Right ventricle myocardium inferior (tissue), 1 donor: Measurements from ENCODE around the gene FLNC. TPM values are rescaled to one million over a fixed set of nuclear protein-coding genes. Genes with fewer than 3 reads are reported as not detected.
A peak's percentile ranks its signal among the peaks of the same experiment; 100 is the strongest.

Source experiments
- ATAC-seq: fragments of 200-7000 bp; cut with Tn5 transposase; one replicate; pipeline ENCODE4 v1.9.1; 2020; ENCODE audit warnings: mild to moderate bottlenecking, moderate library complexity
- DNase-seq: peaks from one replicate; pipeline ENCODE4 v3.0.0; 2021; ENCODE audit errors: missing footprints
- intact Hi-C: fragments of 100-400 bp; cut with DNase I; formaldehyde crosslinking; loops from one replicate; pipeline ENCODE4 v1.11.0; 2022
- total RNA-seq: library from RNA; stranded (reverse); fragmentation: NEBNext Ultra II Directional; extraction: Animal tissue kit (Norgen Biotek cat#: 25700); gene quantifications from one replicate; pipeline ENCODE4 v1.2.1, GENCODE V29; 2021
- donor health status: DM: no; HTN: yes; CAD: no; lungs with severe emphysema.

FLNC gene
- total RNA-seq, 1 donor from 2014 or later = 905 TPM

GRCh38 chr7:128880791-128881457 is 50.7 kb downstream of the FLNC start:
- intact Hi-C loops = loop anchor here (5.0 kb wide), 3 partner anchors 89 to 404 kb away; partner anchors contain the start of genes CCDC136 and METTL2B
- DNase-seq (peak; percentile 27), ATAC-seq (no peak)

- no peak for ATAC-seq
- peak; percentile 22 for DNase-seq
- intact Hi-C loops = loop anchor here (5.0 kb wide), 3 partner anchors 89 to 404 kb away; partner anchors contain the start of genes CCDC136 and METTL2B
Observed at GRCh38 chr7:128881458-128882125, 51.4 kb downstream of the FLNC start.

DNA sequence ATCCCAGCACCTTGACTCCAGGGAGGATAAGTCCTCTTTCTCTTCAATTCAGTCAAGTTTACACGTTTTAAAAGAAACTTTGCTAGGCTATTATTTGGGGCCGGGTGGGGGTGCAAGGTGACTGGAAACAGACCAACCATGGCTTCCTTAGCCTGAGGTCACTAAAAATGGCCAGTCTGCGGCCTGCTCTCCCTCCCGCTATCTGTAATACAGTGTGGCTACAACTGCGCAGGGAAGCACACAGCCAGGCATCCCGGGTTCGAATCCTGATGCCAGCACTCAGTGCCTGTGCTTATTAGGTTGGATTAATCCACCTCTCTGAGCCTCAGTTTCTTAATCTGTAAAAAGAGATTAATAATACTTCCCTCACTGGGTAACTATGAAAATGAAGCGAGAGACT is 51.9 kb downstream of the FLNC start:
- ATAC-seq (no peak), DNase-seq (peak; percentile 16)
- intact Hi-C loops = loop anchor here (5.0 kb wide), 3 partner anchors 90 to 405 kb away; partner anchors contain the start of genes CCDC136 and METTL2B

GRCh38 chr7:128883622-128884448 is 53.6 kb downstream of the FLNC start:
- ATAC-seq = peak; percentile 51
- peak; percentile 91 for DNase-seq
- intact Hi-C loops = loop anchor here (5.0 kb wide), 3 partner anchors 92 to 407 kb away; partner anchors contain the start of genes CCDC136 and METTL2B

DNA sequence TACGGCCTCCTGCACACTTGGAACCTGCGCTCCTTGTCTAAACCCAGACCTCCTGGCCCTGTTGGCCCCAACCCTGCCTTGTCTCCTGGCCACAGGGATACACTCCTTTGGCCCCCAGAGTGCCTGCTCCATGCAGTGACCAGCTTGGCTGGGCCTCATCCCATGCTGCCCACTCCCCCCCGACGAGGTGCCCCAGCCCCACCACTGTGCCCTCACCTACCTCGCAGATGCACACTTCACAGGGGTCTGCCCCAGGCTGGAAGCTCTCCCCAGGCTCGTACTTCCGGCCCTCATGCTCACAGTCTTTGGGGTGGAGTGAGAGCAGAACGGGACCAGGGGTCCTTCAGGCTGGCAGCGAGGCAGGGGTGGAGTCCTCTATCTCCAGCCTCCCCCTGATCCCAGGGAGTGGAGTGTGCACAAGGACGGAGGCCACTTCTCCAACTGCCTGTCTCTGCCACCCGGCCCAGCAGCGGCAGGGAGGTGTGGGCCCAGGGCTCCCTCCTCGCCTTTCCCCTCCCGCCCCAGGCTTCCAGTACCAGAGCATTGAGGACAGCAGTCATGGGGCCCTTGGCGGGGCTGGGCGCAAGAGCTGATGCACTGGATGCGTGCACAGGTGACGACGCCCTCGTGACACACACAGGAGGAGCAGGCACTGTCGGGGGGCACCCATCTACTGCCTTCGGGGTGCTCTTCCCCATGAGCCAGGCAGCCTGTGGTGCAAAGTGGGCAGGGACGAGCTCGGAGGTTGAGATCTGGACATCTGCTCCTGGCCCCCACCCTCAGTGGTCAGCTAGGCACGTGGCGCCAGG is 54.6 kb downstream of the FLNC start:
- ATAC-seq (no peak), DNase-seq (peak; percentile 45)
- intact Hi-C loops = loop anchor here (5.0 kb wide), 3 partner anchors 92 to 407 kb away; partner anchors contain the start of genes CCDC136 and METTL2B

- intact Hi-C loops = no loop called here
- DNase-seq = peak; percentile 11
- ATAC-seq = no peak
Observed at GRCh38 chr7:128885370-128886187, 55.4 kb downstream of the FLNC start.

- DNase-seq = peak; percentile 7
- ATAC-seq = no peak
- intact Hi-C loops = no loop called here
Observed at GRCh38 chr7:128886391-128887168, 56.4 kb downstream of the FLNC start.

DNA sequence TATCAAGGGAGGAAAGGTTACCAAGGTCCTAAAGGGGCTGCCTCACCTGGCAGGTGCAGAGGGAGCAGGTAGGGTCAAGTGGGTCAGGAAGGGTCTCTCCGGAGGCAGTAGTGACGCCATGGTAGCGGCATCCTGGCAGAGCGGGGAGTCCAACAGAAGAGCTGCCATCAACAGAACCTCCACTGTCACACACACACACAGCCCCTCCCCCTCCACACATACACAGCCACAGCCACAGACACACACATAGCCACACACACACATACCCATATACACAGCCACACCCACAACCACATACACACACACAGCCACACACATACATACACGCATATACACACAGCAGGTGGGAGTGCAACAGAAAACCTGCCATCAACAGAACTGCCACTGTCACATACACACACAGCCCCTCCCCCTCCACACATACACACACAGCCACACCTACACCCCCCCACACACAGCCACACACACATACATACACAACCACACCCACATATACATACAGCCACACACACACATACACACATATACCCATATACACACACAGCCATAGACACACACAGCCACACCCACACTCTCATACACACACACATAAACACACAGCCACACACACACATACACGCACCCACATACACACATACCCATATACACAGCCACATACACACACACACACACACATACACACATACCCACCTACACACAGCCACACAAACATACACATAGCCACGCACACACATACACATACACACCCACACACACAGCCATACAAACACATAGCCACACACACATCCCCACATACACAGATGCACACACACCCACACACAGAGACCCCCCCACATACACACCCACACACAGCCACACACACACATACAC is 57.2 kb downstream of the FLNC start:
- DNase-seq (peak; percentile 7), ATAC-seq (no peak)
- intact Hi-C loops = no loop called here

DNA sequence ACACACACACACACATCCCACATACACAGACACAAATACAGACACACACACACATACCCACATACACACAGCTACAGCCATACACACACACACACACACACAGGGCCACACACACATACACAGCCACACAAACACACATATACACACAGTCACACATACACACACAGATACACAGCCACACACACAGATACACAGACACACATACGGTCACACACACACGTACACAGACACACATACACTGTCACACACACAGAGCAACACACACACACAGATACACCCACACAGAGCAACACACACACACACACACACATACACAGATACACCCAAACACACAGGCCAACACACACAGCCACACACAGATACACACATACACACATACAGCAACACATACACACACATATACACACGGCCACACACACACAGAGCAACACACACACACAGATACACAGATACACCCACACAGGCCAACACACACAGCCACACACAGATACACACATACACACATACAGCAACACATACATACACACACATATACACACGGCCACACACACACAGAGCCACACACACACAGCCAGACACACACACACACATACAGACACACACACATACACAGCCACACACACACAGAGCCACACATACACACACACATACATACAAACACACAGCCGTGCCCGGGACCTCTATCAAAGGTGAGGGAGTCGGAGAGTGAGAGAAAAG is 58.0 kb downstream of the FLNC start:
- no peak for ATAC-seq
- intact Hi-C loops = no loop called here
- DNase-seq = peak; percentile 22

DNA sequence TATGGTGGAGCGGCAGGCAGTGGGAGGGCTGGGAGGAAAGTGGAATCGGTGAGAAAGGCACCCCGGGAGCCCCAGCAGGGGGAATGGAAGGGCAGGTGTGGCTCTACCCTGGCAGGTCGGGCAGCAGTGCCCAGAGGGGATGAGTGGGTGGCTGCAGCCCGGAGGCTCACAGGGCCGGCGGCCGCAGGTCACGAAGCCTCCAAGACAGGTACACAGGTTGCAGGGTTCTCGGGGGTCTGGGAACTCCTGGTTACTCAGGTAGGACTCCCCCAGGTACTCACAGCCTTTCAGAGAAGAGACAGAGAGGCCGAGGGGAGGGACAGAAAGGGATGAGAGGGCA is 58.5 kb downstream of the FLNC start:
- intact Hi-C loops = no loop called here
- ATAC-seq (no peak), DNase-seq (peak; percentile 45)

DNA sequence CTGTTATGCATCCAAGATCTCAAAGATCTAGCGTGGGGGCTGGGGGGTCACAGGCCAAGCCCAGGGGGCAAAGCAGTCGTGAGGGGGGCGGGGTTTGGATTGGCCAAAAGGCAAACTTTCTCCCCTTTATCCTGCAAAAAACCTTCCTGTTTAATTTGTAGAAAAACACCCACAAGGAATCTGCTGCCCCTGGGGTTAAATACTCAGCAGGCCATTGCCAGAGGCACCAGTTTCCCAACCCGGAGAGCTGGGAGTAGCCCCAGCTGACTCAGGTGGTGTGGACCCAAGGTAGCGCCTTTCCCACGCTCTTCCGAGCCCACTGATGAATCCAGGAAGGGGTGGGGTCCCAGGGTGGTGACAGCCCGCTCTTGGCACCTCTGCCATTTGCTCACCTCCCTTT is 58.9 kb downstream of the FLNC start:
- ATAC-seq (no peak), DNase-seq (peak; percentile 16)
- intact Hi-C loops = no loop called here

GRCh38 chr7:128890306-128891109 is 60.3 kb downstream of the FLNC start:
- ATAC-seq (no peak), DNase-seq (peak; percentile 68)
- intact Hi-C loops = loop anchor here (5.0 kb wide), 1 partner anchor 302 kb away; no protein-coding TSS in a partner anchor

DNA sequence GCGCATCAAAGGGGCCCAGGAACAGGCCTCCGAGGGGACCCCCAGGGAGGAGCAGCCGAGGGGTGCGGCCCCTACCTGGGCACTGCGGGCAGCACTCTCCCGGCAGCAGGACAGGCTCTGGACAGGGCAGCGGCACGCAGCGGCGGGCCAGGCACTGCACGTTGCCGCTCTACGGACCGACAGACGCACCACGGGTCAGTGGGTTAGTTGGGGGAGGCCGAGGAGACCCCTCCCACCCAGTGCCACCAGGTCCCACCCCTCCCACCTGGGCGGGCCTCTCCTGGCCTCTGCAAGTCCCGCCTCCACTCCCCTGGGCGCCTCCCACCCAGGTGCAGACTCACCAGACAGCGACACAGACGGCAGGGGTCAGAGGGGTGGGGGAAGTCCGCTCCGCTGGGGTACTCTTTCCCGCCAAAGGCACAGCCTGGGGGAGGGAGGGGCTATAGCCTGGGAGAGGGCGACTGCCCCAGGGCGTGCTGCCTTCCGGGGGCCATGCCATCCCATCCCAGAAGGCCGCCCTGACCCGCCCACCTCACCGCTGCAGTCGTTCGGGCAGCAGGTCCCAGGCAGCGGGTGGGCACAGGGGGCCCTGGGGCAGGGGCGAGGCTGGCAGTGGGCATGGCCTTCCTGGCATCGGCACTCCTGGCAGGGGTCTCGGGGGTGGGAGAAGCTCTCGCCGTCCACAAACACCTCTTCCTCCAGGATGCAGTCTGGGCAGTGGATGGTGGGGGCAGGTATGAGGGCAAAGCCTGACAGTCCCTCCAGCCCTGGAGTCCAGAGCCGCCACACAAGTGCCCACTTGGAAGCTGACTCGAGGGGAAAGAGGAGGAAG is 61.1 kb downstream of the FLNC start:
- DNase-seq = peak; percentile 43
- no peak for ATAC-seq
- intact Hi-C loops = loop anchor here (5.0 kb wide), 1 partner anchor 301 kb away; no protein-coding TSS in a partner anchor

DNA sequence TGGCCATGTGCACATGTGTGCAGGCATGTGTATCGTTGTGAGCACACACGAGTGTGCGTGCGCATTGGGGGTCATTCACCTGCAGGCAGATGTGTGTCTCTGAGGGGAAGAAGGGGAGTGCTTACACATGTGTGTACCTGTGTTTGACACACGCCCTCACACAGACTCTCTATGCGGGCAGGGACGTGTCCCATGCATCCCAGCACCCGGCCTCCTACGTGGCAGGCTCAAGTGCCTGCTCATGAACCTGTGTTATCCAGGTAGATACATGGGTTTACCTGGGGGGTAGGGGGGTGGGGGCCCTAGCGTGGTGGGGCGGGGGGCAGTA is 61.7 kb downstream of the FLNC start:
- DNase-seq = peak; percentile 22
- intact Hi-C loops = loop anchor here (5.0 kb wide), 1 partner anchor 300 kb away; no protein-coding TSS in a partner anchor
- no peak for ATAC-seq
